GM18517 (cell line): ENCODE results near the gene ANAPC5.

Experiments used
- ATAC-seq: cut with Tn5 transposase; IDR thresholded peaks from one replicate; pipeline ENCODE4 v1.9.1; 2021; ENCODE audit warnings: mild to moderate bottlenecking, moderate library complexity; ENCODE audit not compliant: unreplicated experiment

The ANAPC5 gene

DNA sequence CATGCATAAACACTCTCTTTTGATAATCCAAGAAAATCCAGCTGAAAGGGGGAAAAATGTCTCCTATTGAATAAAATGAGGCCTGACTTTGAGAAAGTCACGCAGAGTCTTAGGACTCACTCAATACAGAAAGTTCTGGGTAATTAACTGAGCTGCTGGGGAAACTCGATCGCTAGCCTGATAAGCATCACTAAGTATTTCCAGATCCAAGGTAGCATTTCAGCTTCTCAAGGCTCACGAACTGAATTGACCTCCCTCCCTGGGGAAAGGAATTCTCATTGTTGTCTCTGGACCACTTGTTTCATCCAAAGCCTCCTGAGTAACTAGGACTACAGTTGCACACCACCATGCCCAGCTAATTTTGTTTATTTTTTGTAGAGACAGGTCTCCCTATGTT is 13.8 kb upstream of the ANAPC5 start:
- ATAC-seq, result no peak

DNA sequence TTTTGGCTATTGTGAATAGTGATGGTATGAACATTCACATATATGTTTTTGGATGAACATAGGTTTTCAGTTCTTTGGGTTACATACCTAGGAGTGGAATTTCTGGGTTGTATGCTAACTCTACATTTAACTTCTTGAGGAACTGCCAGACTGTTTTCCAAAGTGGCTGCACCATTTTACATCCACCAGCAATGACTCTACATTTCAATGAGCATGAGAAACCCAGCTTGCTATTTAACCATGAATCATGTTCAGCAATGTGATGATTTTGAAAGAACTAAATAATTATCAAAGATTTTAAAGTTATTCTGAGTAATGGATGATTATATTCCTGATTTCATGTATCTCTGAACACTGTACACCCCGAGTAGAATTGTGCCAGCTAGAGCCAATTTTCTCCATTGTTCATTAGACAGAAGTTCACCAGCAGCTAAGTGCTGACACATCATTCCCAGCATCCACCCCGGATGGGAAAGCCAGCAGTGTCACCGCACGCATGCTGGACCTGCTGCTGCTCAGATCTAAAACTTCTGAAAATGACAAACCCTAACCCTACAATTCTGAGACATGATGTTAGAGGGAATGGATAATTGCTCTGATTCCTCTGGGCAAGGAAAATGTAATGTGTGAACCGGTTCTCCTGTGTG is 13.3 kb upstream of the ANAPC5 start:
- no peak for ATAC-seq

DNA sequence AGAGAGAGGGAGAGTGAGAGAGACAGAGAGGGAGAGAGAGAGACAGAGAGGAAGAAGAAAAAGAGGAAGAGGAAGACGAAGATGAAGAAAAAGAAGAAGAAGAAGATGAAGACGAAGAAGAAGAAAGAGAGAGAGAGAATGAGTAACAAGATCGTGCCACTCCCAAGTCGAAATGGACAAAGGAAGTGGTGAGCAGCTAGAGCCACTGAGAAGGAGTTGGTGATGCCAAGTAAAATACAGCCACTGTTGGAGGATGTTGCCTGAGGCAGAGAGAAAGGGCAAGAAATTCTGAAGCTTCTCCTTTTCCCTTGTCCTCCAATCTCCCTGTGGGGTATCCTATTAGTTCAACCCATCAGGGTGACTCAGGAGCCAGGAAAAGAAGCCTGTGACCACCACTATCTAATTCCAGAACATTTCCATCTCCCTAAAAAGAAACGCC is 12.5 kb upstream of the ANAPC5 start:
- ATAC-seq, result no peak

DNA sequence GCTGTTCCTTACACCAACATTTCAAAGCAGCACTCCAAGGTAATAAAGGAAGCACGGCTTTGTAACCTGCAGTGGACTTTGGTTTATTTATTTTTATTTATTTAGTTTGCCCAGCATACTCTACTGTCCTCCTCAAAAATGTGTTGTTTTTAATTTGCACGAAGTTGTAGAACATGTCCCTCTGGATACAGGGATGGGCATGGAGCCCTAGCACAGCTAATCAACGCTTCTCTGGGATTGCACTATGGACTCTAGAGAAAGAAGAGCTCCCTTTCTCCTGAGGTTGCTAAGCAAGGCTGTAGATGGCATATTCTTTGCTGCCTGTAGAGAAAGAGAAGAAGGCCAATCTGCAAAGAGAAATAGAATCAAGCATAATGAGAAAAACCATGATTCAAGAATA is 5.9 kb upstream of the ANAPC5 start:
- no peak for ATAC-seq

DNA sequence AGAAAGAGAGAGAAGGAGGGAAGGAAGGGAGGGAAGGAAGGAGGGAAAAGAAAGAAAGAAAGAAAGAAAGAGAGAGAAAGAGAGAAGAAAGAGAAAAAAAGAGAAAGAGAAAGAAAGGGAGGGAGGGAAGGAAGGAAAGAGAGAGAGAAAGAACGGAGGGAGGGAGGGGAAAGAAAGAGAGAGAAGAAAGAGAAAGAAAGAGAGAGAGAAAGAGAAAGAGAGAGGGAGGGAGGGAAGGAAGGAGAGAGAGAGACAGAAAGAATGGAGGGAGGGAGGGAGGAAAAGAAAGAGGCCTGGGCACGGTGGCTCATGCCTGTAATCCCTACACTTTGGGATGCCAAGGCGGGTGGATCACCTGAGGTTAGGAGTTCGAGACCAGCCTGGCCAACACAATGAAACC is 5.1 kb upstream of the ANAPC5 start:
- ATAC-seq, result no peak

DNA sequence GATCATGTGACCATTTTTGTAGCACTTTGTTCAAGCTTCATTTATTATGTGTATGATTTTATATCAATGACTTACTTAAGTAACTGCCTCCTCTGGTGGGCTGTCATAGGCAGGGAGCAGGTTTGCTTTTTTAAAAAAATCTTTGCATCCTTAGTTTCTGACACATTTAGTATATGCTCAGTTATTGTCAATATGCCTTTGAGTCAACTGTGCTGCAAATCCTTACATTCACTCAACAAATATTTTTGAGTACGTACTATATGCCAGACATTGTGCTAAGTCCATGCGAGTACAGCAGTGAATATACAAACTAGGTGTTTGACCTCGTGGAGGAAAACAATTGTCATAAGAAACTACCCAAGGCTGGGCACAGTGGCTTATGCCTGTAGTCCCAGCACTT is 4.4 kb upstream of the ANAPC5 start:
- ATAC-seq, result no peak

DNA sequence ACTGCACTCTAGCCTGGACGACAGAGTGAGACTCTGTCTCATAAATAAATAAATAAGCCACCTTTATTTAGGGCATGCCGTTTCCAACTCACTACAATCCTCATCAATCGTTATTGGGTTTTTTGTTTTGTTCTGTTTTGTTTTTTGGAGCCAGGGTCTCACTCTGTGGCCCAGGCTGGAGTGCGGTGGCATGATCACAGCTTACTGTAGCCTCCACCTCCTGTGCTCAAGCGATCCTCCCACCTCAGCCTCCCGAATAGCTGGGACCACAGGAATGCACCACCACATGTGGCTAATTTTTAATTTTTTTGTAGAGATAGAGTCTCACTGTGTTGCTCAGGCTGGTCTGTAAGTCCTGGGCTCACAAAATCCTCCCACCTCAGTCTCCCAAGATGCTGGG is 3.6 kb upstream of the ANAPC5 start:
- ATAC-seq, result no peak

DNA sequence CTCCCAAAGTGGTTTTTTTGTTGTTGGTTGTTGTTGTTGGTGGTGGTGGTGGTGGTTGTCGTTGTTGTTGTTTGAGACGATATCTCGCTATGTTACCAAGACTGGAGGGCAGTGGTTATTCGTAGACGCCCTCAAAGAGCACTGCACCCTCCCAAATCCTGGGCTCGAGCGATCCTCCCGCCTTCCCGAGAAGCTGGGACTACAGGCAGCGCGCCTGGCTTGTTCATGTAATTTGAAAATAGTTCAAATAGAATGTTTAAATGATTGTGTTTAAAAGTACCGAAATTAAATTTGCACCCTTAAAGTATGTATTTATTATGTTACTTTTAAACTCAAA is 439 bp upstream of the ANAPC5 start:
- no peak for ATAC-seq

DNA sequence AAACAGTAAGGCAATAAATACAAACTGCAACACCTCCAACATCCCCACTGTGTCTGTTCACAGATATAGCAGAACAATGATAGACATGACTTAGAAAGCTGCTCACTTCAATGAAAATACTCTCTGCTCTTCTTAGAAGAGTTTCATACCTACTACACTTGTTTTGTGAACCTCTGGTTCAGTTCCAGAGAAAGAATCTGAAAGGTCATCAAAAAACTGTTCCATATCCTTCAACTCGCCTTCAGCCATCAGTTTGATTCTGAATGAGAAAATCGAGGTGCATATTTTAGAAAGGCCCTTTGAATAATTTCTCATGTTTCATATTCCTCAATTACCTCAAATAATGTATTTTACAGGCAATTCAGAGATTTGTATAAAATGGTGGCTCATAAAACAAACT is 5.5 kb downstream of the ANAPC5 start:
- no peak for ATAC-seq

DNA sequence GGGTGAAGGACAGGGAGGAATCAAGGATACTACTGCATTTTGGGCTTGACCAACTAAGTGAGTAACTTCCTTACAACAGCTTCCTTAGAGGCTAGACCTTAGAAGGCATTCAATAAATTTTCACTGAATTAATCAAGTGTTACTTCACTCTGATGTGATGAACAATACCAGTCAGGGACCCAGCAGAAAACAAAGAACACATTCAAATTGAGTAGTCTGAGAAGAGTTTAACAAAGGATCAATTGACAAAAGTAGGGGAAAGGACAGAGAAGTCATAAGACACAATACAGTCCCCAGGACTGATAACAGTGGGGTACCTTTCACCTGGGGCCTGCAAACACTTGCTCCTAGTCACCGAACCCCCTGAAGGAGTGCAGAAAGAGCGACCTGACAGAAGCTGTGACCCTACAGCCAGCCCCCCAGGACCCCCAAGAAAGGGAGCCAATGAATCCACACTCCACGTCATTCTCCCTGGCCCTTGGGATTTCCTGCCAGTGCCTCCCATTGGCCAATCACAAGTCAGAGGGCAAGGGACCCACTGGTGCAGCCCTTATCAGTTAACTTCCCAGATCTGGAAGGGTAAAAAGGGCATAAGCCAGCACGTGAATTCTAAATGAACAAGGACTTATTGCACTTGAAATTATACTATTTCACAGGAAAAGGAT is 6.9 kb downstream of the ANAPC5 start:
- ATAC-seq, result no peak

DNA sequence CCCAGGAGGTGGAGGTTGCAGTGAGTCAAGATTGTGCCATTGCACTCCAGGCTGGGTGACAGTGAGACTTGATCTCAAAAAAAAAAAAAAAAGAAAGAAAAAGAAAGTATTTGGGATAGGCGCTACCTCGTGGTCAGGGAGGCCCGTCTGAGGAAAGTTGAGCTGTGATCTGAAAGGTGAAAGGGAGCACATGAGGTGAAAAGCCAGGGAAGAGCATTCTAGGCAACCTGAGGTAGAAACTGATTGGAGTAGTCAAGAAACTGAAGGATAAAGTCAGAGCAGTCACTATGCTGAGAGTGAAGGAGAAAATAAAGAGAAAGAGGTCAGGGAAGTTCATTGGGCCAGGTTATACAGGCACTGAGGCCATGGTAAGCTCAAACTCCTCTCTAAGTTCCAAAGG is 7.7 kb downstream of the ANAPC5 start:
- ATAC-seq, result no peak

DNA sequence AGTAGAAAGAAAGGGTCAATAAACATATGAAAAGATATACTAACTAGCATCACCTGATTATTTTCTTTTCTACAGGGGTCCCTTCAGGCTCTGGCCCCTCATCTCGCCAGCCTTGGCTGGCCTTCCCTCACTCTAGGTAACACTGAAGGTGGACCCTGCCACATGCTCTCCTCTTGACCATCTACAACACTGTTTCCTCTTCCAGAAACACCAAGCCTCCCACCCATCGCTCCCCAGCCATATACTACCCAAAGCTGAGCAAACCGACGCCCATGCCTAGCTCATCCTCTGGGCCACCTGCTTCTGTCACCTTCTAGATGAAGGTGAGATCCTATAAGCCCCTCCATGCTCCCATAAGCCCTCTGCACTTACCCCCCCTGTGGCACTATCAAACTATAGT is 14.8 kb downstream of the ANAPC5 start:
- ATAC-seq, result no peak

DNA sequence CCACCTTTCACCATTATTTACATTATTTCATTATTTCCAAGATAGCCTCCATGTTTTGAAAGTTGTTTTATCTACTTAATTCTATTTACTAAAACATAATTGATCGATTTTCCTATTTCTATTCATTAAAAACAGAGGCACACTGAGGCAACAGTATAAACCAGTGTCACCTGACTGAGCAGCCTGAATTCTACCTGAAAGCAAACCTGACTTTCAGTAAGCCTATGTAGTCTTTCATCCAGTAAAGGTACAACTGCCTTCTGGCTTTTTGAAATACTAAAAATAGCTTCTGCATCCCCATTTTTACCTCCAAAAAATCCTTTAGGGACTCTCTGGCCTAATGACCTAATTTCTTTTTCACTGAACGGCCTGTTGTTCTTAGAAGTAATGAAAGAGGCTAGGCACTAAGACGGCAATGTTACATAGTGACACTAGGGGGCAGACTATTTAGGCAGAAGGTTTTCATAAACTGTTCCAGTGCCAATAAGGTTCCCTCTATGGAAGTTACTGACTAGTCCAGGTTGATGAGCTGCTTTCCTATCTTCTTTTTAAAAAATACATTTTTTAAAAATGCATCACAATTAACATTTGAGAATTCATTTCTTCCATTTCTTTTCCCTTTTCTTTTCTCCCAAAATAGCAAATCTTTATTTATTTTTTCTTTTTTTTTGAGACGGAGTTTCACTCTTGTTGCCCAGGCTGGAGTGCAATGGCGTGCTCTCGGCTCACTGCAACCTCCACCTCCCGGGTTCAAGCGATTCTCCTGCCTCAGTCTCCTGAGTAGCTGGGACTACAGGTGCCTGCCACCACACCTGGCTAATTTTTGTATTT is 17.5 kb downstream of the ANAPC5 start:
- peak; percentile 60 for ATAC-seq

DNA sequence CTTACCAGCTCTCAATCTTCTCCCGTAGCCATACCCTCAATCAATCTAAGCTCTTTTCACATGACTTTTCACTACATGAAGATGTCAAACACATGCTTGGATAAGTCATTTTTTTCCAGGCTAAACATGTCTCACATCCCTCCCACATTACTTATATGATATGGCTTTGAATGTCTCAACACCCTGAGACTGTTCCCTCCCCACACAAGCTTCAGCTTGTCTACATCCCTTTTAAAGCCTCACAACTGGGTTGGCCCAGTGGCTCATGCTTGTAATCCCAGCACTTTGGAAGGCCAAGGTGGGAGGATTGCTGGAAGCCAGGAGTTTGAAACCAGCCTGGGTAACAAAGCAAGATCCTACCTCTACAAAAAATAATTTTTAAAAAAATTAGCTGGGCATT is 18.5 kb downstream of the ANAPC5 start:
- ATAC-seq, result no peak

DNA sequence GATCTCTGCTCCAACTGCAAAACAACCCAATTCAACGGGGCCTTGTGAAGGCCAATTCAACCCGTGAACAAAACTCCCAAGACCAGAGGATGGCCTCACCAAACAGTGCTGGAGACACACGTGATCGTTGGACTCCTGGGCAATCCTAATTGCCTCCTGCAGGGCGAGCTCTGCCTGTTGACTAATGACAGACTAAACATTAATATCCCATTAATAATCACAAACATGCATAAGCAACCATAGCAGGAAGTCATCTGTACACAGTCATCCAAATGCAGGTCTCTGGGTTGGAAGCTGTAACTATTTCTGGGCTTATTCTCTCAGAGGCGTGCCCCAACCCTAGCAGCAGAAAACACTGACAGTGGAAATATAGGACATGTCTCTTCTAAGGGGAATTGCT is 21.0 kb downstream of the ANAPC5 start:
- no peak for ATAC-seq

DNA sequence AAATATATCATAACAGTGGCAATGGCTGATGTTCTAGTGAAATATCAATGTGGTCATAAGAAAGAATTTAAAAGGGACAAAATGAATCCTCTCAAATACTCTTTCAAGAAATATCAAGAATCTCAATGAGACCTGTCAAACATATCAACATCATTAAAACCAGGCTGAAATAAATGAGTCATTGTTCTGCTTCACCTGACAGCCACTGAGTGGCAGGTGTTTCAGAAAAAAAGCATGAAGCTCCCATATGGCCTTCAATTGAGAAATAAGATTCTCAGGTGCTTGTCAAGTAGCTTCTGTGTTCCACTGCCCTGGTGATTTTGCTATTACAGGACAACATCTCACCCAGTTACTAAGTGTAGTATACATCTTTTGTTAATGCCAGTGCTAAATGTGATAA is 21.5 kb downstream of the ANAPC5 start:
- no peak for ATAC-seq

DNA sequence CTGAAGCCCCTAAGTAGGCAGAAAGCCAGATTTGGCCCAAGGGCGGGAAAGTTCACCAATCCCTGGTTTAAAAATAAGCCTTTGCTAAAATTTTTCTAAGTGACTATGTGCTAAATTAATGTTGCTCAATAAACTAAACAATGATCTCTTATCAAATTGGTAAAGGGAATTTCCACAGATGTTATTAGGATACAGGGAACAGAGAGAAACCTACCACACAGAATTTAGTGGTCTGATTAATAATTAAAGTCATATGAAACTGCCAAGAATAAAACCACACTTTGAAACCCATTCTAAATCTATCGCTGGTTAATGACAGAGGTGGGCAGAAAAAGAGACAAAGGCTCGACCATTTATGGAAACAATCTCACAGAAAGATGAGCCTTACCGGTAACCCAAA is 22.0 kb downstream of the ANAPC5 start:
- no peak for ATAC-seq

DNA sequence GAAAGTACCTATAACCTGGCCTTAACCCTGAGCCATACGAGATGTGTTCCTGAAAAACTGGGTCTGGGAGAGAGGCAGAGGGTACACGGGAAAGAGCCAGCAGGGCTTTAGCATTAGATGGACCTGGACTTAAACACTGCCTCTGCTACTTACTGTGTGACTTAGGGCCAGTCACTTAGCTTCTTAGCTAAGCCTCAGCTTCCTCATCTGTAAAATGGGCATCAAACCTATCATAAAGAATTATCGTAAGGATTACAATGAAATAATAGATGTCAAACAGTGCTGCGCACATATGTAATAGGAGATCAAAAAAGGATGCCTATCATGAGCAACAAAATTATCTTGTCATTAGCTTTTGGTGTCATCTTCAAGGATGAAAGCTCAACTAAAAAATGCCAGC is 23.6 kb downstream of the ANAPC5 start:
- no peak for ATAC-seq

DNA sequence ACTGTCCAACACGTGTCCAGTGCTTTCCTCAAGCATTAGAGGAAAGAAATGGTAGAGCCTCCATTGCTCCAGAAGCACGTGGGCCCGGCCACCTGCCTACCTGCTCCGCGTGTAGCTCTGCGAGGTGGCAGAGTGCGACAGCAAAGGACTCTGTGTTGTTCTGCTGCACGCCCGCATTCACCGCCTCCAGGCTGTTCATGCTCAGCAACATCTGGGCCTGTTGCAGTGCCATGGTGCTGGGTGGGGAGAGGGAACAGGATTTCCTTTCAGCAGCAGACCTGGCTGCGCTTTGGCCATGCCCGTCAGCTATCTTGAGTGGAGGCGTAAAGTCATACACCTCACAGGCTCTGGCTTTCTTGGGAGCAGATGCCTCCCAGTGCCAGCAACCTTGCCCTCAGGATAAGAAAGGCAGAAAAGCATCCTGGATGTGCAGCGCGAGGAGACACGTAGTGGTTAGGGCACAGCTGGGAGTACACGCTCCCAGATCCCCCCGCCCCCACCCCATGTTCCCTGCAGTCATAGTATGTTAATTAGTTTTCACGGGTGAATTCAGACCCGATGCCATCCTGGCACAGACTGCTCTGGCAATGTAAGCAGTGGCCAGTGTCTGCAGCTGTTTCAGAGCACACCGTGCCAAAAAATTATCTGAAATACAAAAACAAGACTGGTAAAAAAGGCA is 25.1 kb downstream of the ANAPC5 start:
- no peak for ATAC-seq

DNA sequence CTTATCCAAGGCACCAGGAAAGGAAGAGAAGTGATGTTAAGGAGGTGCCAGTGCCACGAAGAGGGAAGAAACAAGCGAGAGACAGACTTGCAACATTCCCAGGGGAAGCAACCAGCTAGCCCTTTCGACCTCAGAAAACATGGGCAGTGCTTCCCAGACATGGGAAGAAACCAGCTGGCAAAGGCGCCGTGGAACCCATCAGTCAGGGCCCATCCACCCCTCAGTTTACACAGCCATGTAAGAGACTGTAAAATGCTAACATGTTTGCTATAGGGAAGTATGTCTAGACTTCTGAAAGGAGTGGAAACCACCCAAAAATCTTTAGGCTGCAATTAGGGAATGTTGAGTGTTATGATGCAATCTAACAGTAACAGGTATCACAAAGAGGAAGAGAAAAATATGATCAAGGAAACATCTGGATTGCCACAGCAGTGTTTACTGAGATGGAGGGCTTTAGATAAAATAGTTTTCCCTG is 26.3 kb downstream of the ANAPC5 start:
- ATAC-seq, result no peak

DNA sequence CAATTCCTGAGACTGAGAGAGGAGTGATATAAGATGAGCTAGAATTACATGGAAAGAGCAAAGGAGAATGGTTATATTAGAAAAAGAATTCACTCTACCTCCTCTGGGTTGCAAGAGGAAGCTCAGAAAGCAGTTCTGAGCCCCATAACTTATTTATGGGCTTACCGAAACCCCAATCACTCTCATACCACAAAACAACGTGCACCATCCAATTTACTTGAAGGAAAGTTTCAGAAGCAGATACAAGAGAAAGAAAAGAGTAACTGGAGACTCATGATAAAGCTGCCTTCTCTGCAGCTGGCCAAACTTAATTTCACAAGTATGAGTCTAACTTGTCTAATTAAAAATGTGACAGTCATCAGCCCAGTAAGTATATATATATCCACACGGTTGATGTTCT is 28.3 kb downstream of the ANAPC5 start:
- ATAC-seq, result no peak

DNA sequence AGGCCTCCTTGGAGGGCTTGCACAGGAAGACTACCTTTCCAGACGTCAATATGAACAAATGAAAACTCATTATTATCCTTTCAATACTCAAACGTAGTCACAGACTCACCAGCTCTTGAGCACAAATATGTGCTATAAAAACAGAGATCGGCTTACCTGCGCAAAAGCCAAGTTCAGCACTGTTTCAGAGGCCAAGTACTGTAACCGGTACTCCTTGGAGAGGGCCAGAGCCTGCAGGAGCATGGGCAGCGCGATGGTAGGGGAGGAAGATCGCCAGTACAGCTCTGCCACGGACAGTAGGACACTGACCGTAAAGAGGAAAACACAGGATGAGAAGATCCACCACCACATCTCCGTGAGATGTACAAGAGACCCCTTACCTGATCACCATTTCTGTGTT is 34.1 kb downstream of the ANAPC5 start:
- ATAC-seq, result no peak
